ENCODE data around the gene FRK.

Gene FRK

GRCh38 chr6:115885636-115886366 lies 174.9 kb downstream of the FRK start:
- no peak for DNase-seq (ENCODE audit: low read depth)

DNA sequence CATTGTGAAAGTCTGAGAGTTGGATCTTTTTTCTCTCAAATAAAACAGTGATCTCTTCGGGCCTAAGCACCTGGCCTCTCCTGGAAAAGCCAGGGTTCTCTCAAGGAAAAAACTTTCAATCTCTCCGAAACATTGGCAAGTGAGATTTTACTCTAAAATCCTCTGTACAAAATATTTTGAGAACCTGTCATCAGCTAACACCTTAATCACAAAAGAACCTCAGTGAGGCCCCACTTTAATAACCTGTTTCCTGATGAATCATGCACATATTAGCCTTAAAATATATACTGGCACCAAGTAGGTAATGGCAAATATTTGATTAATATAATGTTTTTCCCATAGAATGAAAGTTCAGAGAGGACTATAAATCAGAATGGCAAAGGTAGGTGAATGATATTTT lies 177.9 kb downstream of the FRK start:
- no peak for DNase-seq (ENCODE audit: low read depth)

DNA sequence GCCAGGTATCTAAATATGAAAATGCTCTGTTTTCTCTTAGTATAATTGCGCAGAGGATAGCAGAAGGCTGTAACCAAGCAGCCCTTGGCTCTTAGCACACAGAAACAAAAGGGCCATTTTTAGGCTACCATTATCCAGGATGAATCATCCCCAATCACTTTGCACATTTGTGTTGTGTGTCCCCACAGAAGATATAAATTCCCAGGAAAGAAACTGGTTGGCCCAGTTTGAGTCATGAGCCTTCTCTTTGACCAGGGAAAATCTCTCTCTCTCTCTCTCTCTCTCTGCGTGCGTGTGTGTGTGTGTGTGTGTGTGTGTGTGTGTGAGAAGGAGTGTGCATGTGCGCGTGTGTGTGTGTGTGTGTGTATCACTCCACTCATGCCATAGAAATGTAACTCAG lies 178.5 kb downstream of the FRK start:
- DNase-seq (ENCODE audit: low read depth), result no peak
